Measurements from ENCODE around the gene CDKN1A.

DNA sequence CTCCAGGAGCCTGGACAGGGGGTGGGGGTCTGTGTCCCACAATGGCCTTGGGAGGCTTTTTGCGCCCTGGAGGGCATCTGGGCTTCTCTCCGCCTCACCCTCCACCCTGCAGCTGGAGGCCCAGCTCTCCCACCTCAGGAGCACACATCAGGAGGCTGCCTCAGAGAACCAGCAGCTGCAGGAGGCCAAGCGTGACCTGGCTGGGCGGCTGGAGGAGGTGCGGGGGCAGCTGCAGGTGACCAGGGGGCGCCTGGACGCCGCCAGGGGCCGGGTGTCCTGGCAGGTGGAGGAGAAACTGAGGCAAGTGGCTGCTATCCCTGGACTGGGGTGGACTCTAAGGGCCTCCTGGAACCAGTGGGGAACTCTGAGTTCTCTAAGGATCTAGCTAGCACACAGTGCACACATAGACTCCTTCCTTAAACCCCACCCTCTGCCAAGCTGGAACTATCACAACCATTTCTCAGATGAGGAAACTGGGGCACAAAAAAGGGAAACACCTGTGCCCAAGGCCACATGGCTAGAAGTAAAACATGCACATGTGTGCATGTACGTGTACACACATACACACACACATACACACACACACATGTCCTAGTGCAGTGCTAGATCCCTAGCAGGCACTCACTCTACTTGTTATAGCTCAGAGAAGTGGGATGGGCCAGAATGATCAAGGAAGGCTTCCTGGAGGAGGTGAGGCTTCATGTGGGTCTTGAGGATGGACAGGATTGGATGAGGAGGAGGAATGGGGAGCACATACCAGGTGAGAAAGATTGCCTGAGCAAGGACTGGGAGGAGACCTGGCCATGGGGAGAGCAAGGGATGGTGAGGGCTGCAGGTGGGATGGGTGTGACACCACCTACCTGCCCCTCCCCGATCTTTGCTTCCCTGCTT lies 42.0 kb downstream of the CDKN1A start:
- TF ChIP-seq, protein P1, sequence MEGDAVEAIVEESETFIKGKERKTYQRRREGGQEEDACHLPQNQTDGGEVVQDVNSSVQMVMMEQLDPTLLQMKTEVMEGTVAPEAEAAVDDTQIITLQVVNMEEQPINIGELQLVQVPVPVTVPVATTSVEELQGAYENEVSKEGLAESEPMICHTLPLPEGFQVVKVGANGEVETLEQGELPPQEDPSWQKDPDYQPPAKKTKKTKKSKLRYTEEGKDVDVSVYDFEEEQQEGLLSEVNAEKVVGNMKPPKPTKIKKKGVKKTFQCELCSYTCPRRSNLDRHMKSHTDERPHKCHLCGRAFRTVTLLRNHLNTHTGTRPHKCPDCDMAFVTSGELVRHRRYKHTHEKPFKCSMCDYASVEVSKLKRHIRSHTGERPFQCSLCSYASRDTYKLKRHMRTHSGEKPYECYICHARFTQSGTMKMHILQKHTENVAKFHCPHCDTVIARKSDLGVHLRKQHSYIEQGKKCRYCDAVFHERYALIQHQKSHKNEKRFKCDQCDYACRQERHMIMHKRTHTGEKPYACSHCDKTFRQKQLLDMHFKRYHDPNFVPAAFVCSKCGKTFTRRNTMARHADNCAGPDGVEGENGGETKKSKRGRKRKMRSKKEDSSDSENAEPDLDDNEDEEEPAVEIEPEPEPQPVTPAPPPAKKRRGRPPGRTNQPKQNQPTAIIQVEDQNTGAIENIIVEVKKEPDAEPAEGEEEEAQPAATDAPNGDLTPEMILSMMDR (IDR thresholded peaks at IDR 0.05; ENCODE audit: low read length), result no peak
- no peak for TF ChIP-seq EZH2 (optimal IDR thresholded peaks at IDR 0.05; ENCODE audit: low read depth, low read length)
- TF ChIP-seq EZH2phosphoT487 (IDR thresholded peaks at IDR 0.05; ENCODE audit: low read length), result no peak

All from MM.1S (cell line).